Neural crest cell (in vitro differentiated cells): ENCODE data around the gene FNDC11. TPM values are rescaled to one million over a fixed set of nuclear protein-coding genes. Genes with fewer than 3 reads are reported as not detected.
A peak's percentile ranks its signal among the peaks of the same experiment; 100 is the strongest.

Source experiments
- DNase-seq: peaks from one replicate; pipeline ENCODE4 v3.0.0; 2021; ENCODE audit warnings: low read depth, mixed read lengths, low spot score
- H3K27ac Mint-ChIP-seq: one replicate; pipeline ENCODE4 v1.8.0; 2021; ENCODE audit warnings: mild to moderate bottlenecking, mixed read lengths; ENCODE audit not compliant: unreplicated experiment
- H3K27me3 Mint-ChIP-seq: 2 replicates; pipeline ENCODE4 v1.8.0; 2021; ENCODE audit warnings: low read depth, mild to moderate bottlenecking, mixed read lengths
- H3K36me3 Mint-ChIP-seq: 2 replicates; pipeline ENCODE4 v1.8.0; 2021; ENCODE audit warnings: low read depth, mild to moderate bottlenecking, mixed read lengths
- H3K4me1 Mint-ChIP-seq: 2 replicates; pipeline ENCODE4 v1.8.0; 2021; ENCODE audit warnings: mixed read lengths
- H3K4me3 Mint-ChIP-seq: one replicate; pipeline ENCODE4 v1.8.0; 2021; ENCODE audit warnings: mild to moderate bottlenecking, mixed read lengths
- H3K9me3 Mint-ChIP-seq: 2 replicates; pipeline ENCODE4 v1.8.0; 2021; ENCODE audit warnings: mixed read lengths
- CTCF ChIP-seq: fragments of 200-600 bp; sonication (generic); conservative IDR thresholded peaks from 2 replicates; pipeline ENCODE4 v1.5.0; 2021; ENCODE audit warnings: antibody characterized with exemption, mild to moderate bottlenecking
- total RNA-seq: library from RNA; stranded (reverse); gene quantifications from 2 replicates; pipeline ENCODE4 v1.2.1, GENCODE V29; 2021

The FNDC11 gene
- total RNA-seq, 1 donor from 2014 or later = 1.9 TPM

GRCh38 chr20:63536241-63536977 lies 17.6 kb upstream of the FNDC11 start:
- TF ChIP-seq CTCF = no peak
- H3K27ac Mint-ChIP-seq = no peak overlapping the region
- DNase-seq = no peak
- peaks cover 9% of the 10 kb centered on the region for H3K4me1 Mint-ChIP-seq
- no peak overlapping the region for H3K4me3 Mint-ChIP-seq
- H3K27me3 Mint-ChIP-seq = peaks cover 5% of the 10 kb centered on the region
- H3K36me3 Mint-ChIP-seq = no peaks in the 10 kb centered on the region
- no peaks in the 10 kb centered on the region for H3K9me3 Mint-ChIP-seq

GRCh38 chr20:63536997-63537524 lies 16.9 kb upstream of the FNDC11 start, which contains the start of gene PTK6:
Gene PTK6 (minus strand): TSS chr20:63537376. CDS start chr20:63537314, 62 bp downstream.
- Mint-ChIP-seq H3K4me3 (no peak within 1 kb of the TSS), H3K4me1 (peaks cover 6% of the 10 kb centered on the region), H3K36me3 (no peaks in the 10 kb centered on the region), H3K27me3 (peaks cover 1% of the 10 kb centered on the region), H3K27ac (no peak within 1 kb of the TSS), H3K9me3 (no peaks in the 10 kb centered on the region)
- TF ChIP-seq CTCF = no peak
- no peak for DNase-seq

- TF ChIP-seq CTCF = peak; percentile 99
- H3K27me3 Mint-ChIP-seq = no peaks in the 10 kb centered on the region
- no peak overlapping the region for H3K27ac Mint-ChIP-seq
- peak; percentile 89 for DNase-seq
- peaks cover 3% of the 10 kb centered on the region for H3K4me1 Mint-ChIP-seq
- H3K4me3 Mint-ChIP-seq = no peak overlapping the region
- no peaks in the 10 kb centered on the region for H3K36me3 Mint-ChIP-seq
- no peaks in the 10 kb centered on the region for H3K9me3 Mint-ChIP-seq
Observed at GRCh38 chr20:63537525-63538203, 16.3 kb upstream of the FNDC11 start.

GRCh38 chr20:63538204-63539091 lies 15.5 kb upstream of the FNDC11 start:
- no peak overlapping the region for H3K27ac Mint-ChIP-seq
- peaks cover 3% of the 10 kb centered on the region for H3K4me1 Mint-ChIP-seq
- peak; percentile 9 for TF ChIP-seq CTCF
- H3K9me3 Mint-ChIP-seq = no peaks in the 10 kb centered on the region
- no peaks in the 10 kb centered on the region for H3K36me3 Mint-ChIP-seq
- H3K27me3 Mint-ChIP-seq = no peaks in the 10 kb centered on the region
- no peak for DNase-seq
- no peak overlapping the region for H3K4me3 Mint-ChIP-seq

GRCh38 chr20:63539092-63539430 lies 14.9 kb upstream of the FNDC11 start:
- Mint-ChIP-seq H3K4me3 (no peak overlapping the region), H3K27ac (no peak overlapping the region), H3K36me3 (no peaks in the 10 kb centered on the region), H3K9me3 (no peaks in the 10 kb centered on the region), H3K4me1 (peaks cover 3% of the 10 kb centered on the region), H3K27me3 (no peaks in the 10 kb centered on the region)
- no peak for DNase-seq
- no peak for TF ChIP-seq CTCF
